ENCODE results near the gene SRSF5. TPM values are rescaled to one million over a fixed set of nuclear protein-coding genes. Genes with fewer than 3 reads are reported as not detected.

SRSF5 gene
- total and polyA plus RNA-seq, 2 of the 13 experiments (the other 11 are each of a cell fraction or from before 2014, with no cell fraction given) = 189 to 277 TPM

DNA sequence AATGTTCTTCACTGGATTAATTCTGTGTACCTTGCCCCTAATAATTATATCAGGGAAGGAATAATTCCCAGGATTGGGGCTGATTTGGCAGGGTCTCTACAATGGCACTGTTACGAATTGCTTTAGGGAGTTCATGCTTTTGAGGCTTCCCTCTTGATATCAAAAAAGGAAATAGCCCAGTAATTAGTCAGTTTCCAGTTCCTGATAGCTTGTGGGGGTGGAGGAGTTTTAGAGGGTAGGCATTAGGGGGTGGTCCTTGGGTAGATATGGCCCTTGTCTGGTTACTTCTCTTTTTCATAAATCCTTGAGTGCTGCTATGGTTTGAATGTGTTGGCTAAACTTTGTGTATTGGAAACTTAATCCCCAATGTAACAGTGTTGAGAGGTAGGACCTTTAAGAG lies 6.1 kb upstream of the SRSF5 start:
- ChIA-PET POLR2A (interaction anchor here (1.9 kb wide), 1 partner anchor 10 kb away, joined by 11 read pairs; no protein-coding TSS in a partner anchor), CTCF (ENCODE audit: low intra/inter-chr PET ratio, low total read pairs) (no interaction called here)
- WGBS (ENCODE audit: low lambda C conversion rate) = 45% methylated on average over 1 of the region's 1 CpG
- no peaks in the 10 kb centered on the region for H3K9me3 ChIP-seq (ENCODE audit: low read length)
- H4K20me1 ChIP-seq (ENCODE audit: insufficient read depth, low read length) = no peaks in the 10 kb centered on the region
- in situ Hi-C loops (cut with HindIII; ENCODE audit: extremely low pct_ligation_motif_present, low pct_unique_long_range_greater_than_20kb) (no loop called here), intact Hi-C loops (cut with micrococcal nuclease; ENCODE audit: unreplicated experiment) (no loop called here)
- H3K79me2 ChIP-seq (ENCODE audit: insufficient read depth, low read length) = no peaks in the 10 kb centered on the region
- no peak overlapping the region for H3K4me3 ChIP-seq (replicated peaks in 1 of 3; ENCODE audit: insufficient read depth in 1 of 3, low read depth in 2 of 3, low read length in 3 of 3)
- H3K27me3 ChIP-seq (ENCODE audit: control insufficient read depth in 1 of 2, insufficient read depth in 2 of 2, low read length in 2 of 2) = no peaks in the 10 kb centered on the region; a peak in 1 of 5 replicates
- FAIRE-seq = no peak
- TF ChIP-seq ZNF710 (CRISPR knock-in tag; IDR thresholded peaks at IDR 0.05; ENCODE audit: borderline replicate concordance) = no peak
- no peak for TF ChIP-seq JUNB (CRISPR knock-in tag; IDR thresholded peaks at IDR 0.05; ENCODE audit: borderline replicate concordance)
- no peak for TF ChIP-seq ZFP36L1 (CRISPR knock-in tag; IDR thresholded peaks at IDR 0.05)
- no peak for TF ChIP-seq ATAD3A (CRISPR knock-in tag; IDR thresholded peaks at IDR 0.05)
- TF ChIP-seq ZNF10 (CRISPR knock-in tag; IDR thresholded peaks at IDR 0.05; ENCODE audit: borderline replicate concordance, low read depth) = no peak
- no peak for TF ChIP-seq ARNT2 (CRISPR knock-in tag; IDR thresholded peaks at IDR 0.05; ENCODE audit: low read depth)
- no peak for TF ChIP-seq AHR (CRISPR knock-in tag; IDR thresholded peaks at IDR 0.05)
- no peak for TF ChIP-seq SNAPC2 (CRISPR knock-in tag; IDR thresholded peaks at IDR 0.05)
- no peak overlapping the region for H3K27ac ChIP-seq (ENCODE audit: extremely low read length, insufficient read depth, low read length)
- no peak overlapping the region for H3K4me2 ChIP-seq (ENCODE audit: low read depth, low read length)
- no peak for ATAC-seq
- no TSS peak for BruUV-seq (replicated peaks)
- H2AFZ ChIP-seq (ENCODE audit: low read length) = no peak overlapping the region
- no peak overlapping the region for H3K9ac ChIP-seq (ENCODE audit: insufficient read depth, low read depth, low read length)
- no peaks in the 10 kb centered on the region for H3K36me3 ChIP-seq (replicated peaks in 1 of 2; ENCODE audit: control insufficient read depth in 1 of 2, insufficient read depth in 2 of 2, low read length in 2 of 2)
- H3K4me1 ChIP-seq (ENCODE audit: insufficient read depth, low read length) = peaks cover 13% of the 10 kb centered on the region
- no peak for DNase-seq (ENCODE audit: low spot score)

All from HepG2 (cell line).